ENCODE data around the gene ABCC9. TPM values are rescaled to one million over a fixed set of nuclear protein-coding genes. Genes with fewer than 3 reads are reported as not detected.
"Not testable (repeated sequence)": the region's sequence is repeated elsewhere in the genome, so short reads cannot be mapped to it uniquely, and the experiment has no call there.

The ABCC9 gene
- total RNA-seq, 1 donor from 2014 or later = 3.0 TPM

- ATAC-seq = not testable (repeated sequence)
Measured at GRCh38 chr12:21929972-21930371, 11.3 kb downstream of the ABCC9 start.

- ATAC-seq = no peak
Measured at GRCh38 chr12:21925296-21925913, 15.8 kb downstream of the ABCC9 start.

GRCh38 chr12:21921436-21921835 is 19.8 kb downstream of the ABCC9 start:
- ATAC-seq = no peak

- no peak for ATAC-seq
Measured at GRCh38 chr12:21918456-21918855, 22.8 kb downstream of the ABCC9 start.

GRCh38 chr12:21913823-21914222 is 27.4 kb downstream of the ABCC9 start:
- no peak for ATAC-seq

GRCh38 chr12:21912318-21912717 is 28.9 kb downstream of the ABCC9 start:
- no peak for ATAC-seq

GRCh38 chr12:21911832-21912231 is 29.4 kb downstream of the ABCC9 start:
- no peak for ATAC-seq

- no peak for ATAC-seq
Measured at GRCh38 chr12:21910657-21911056, 30.6 kb downstream of the ABCC9 start.

GRCh38 chr12:21907948-21908837 is 33.0 kb downstream of the ABCC9 start:
- ATAC-seq = no peak

GRCh38 chr12:21906919-21907493 is 34.2 kb downstream of the ABCC9 start:
- ATAC-seq = no peak

GRCh38 chr12:21899532-21899931 is 41.7 kb downstream of the ABCC9 start:
- ATAC-seq = not testable (repeated sequence)

GRCh38 chr12:21895651-21896050 is 45.6 kb downstream of the ABCC9 start:
- ATAC-seq = no peak

- no peak for ATAC-seq
Measured at GRCh38 chr12:21894792-21895595, 46.2 kb downstream of the ABCC9 start.

GRCh38 chr12:21893924-21894323 is 47.3 kb downstream of the ABCC9 start:
- no peak for ATAC-seq

- no peak for ATAC-seq
Measured at GRCh38 chr12:21892341-21892740, 48.9 kb downstream of the ABCC9 start.

GRCh38 chr12:21891751-21892217 is 49.4 kb downstream of the ABCC9 start:
- no peak for ATAC-seq

GRCh38 chr12:21888276-21888863 is 52.9 kb downstream of the ABCC9 start:
- no peak for ATAC-seq

GRCh38 chr12:21884936-21885335 is 56.3 kb downstream of the ABCC9 start:
- no peak for ATAC-seq

GRCh38 chr12:21882635-21883034 is 58.6 kb downstream of the ABCC9 start:
- ATAC-seq = no peak

GRCh38 chr12:21881965-21882364 is 59.3 kb downstream of the ABCC9 start:
- ATAC-seq = no peak

GRCh38 chr12:21879312-21879711 is 61.9 kb downstream of the ABCC9 start:
- ATAC-seq = no peak

GRCh38 chr12:21877293-21877982 is 63.8 kb downstream of the ABCC9 start:
- ATAC-seq = no peak
